ENCODE data around the gene DMKN.

Gene DMKN

GRCh38 chr19:35549174-35549788 is 35.8 kb upstream of the DMKN start:
- DNase-seq (ENCODE audit: low read depth in 3 of 3) = peak; percentile 26 to 39 (median 32)

GRCh38 chr19:35546532-35546931 is 33.1 kb upstream of the DMKN start:
- no peak for DNase-seq (ENCODE audit: low read depth in 3 of 3)

GRCh38 chr19:35545855-35546381 is 32.5 kb upstream of the DMKN start:
- DNase-seq (ENCODE audit: low read depth in 3 of 3) = peak; percentile 40 to 78 (median 45)

GRCh38 chr19:35545001-35545854 is 31.8 kb upstream of the DMKN start, which contains the start of gene TMEM147:
TSS of gene TMEM147 (plus strand) at chr19:35545626. CDS start at chr19:35545740, 114 bp downstream.
- peak; percentile 57 to 88 (median 76) for DNase-seq (ENCODE audit: low read depth in 3 of 3)

GRCh38 chr19:35544110-35544802 is 30.8 kb upstream of the DMKN start:
- no peak for DNase-seq (ENCODE audit: low read depth in 3 of 3)

GRCh38 chr19:35543280-35544109 is 30.0 kb upstream of the DMKN start:
- no peak for DNase-seq (ENCODE audit: low read depth in 3 of 3)

- DNase-seq (ENCODE audit: low read depth in 3 of 3) = no peak
Measured at GRCh38 chr19:35542209-35542608, 28.8 kb upstream of the DMKN start.

- no peak for DNase-seq (ENCODE audit: low read depth in 3 of 3)
Measured at GRCh38 chr19:35540356-35540927, 27.0 kb upstream of the DMKN start.

GRCh38 chr19:35539850-35540249 is 26.4 kb upstream of the DMKN start:
- DNase-seq (ENCODE audit: low read depth in 3 of 3) = no peak

GRCh38 chr19:35539314-35539713 is 25.9 kb upstream of the DMKN start:
- no peak for DNase-seq (ENCODE audit: low read depth in 3 of 3)

- DNase-seq (ENCODE audit: low read depth in 3 of 3) = no peak
Measured at GRCh38 chr19:35534803-35535480, 21.5 kb upstream of the DMKN start.

GRCh38 chr19:35533822-35534392 is 20.5 kb upstream of the DMKN start:
- DNase-seq (ENCODE audit: low read depth in 3 of 3) = peak in 1 of 3 experiments; percentile 29

- DNase-seq (ENCODE audit: low read depth in 3 of 3) = no peak
Measured at GRCh38 chr19:35533201-35533821, 19.9 kb upstream of the DMKN start, which contains the start of gene GAPDHS. TSS of gene GAPDHS (plus strand) at chr19:35533456. CDS start at chr19:35533528, 72 bp downstream.

GRCh38 chr19:35531291-35531690 is 17.8 kb upstream of the DMKN start:
- DNase-seq (ENCODE audit: low read depth in 3 of 3) = no peak

GRCh38 chr19:35529241-35530218 is 16.1 kb upstream of the DMKN start:
- no peak for DNase-seq (ENCODE audit: low read depth in 3 of 3)

- no peak for DNase-seq (ENCODE audit: low read depth in 3 of 3)
Measured at GRCh38 chr19:35528218-35529038, 15.0 kb upstream of the DMKN start, which contains the start of gene SBSN. TSS of gene SBSN (minus strand) at chr19:35528311. CDS start at chr19:35528281, 30 bp downstream.

GRCh38 chr19:35525873-35526272 is 12.4 kb upstream of the DMKN start:
- no peak for DNase-seq (ENCODE audit: low read depth in 3 of 3)

Data from stimulated activated CD4-positive, alpha-beta T cell treated with anti-CD3 and anti-CD28 coated beads, TNF-alpha, amount 100 ng/mL, for 24 hours (primary cell).